Stimulated activated CD4-positive, alpha-beta T cell treated with anti-CD3 and anti-CD28 coated beads, Interleukin-4, amount 100 ng/mL, for 4 hours (primary cell): ENCODE data around the gene FAAH2.
"Not testable (repeated sequence)": the region's sequence is repeated elsewhere in the genome, so short reads cannot be mapped to it uniquely, and the experiment has no call there.

Source experiments
- DNase-seq, 2 experiments: peaks; one replicate each; pipeline ENCODE4 v3.0.0-alpha.2; 2020

FAAH2 gene

DNA sequence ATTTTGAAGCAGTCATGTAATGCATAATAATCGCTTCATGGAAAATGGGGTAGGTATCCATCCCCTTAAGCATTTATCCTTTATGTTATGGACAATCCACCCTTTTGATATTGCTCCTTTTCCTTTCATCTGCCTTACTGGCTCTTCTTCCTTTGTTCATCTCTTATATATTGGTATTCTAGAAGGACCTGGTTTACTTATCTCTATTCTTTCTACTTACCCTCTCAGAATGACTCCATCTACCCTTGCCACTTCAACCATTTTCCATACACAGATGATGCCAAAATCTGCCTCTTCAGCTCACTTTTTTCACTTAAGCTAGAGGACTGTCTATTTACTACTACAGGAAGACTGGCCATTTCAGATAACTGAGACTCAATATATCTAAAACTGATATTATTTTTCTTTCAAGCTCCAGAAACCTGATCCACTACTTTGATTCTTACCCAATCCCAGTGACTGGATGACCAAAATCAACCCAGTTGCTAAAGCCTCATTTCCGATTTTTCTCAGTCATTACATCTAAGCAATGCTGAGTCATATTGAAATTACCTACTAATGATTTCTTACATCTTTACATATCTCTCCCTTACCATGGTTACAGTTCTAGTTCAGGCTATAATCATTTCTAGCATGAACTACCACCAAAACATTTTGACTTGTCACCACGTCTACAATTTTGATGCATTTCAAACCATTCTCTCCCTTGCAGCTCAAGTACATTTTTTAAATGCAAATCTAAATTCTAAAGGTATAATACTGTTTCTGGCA, 93.7 kb downstream of the FAAH2 start:
- no peak for DNase-seq

DNA sequence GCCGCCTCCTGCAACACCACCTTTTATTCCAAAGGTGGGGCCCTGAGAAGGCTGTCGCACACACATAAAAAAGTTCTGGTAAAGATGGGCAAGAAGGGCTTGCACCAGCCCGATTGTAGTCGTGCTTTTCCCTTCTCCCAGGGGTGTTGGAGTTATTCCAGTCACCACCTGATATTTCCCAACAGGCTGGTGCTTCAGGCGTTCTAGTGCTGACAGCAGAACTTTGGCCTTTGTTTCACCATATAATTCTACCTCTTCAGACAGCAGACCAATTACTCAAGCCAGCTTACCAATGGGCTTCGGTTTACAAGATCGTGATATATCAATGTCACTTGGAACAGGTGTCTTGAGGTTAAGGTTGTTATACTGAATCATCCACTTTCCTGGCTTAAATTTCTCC, 107.7 kb downstream of the FAAH2 start:
- not testable (repeated sequence) for DNase-seq

GRCh38 chrX:57403191-57403590, 116.7 kb downstream of the FAAH2 start:
- not testable (repeated sequence) for DNase-seq

- DNase-seq, result no peak
Measured at GRCh38 chrX:57406149-57406548, 119.6 kb downstream of the FAAH2 start.

DNA sequence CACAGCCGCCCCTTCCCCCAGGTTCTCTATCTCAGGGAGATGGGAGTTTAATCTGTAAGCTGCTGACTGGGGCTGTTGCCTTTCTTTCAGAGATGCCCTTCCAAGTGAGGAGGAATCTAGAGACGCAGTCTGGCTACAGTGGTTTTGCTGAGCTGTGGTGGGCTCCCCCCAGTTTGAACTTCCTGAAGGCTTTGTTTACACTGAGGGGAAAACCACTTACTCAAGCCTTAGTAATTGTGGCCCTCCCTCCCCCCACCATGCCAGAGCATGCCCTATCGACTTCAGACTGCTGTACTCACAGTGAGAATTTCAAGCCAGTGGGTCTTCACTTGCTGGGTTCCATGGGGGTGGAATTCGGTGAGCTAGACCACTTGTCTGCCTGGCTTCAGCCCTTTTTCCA, 131.3 kb downstream of the FAAH2 start:
- DNase-seq, result no peak

DNA sequence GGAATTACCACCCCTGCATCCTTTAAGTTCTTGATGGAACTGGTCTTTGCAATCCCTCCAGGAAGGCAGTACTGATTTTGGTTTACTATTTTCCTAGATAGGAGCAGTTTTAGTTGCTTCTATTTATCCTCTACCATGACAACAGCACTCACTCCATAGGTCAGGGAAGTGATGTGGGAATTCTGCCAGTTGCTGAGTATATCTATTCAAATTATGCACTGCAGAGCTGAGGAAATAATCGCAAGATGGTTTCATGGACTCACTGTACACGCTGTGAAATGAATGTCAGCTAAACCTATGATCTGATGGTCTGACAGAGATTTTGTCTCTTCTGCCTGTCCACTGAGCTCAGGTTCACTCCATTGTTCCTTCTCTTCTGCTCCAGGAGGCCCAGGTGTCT, 135.8 kb downstream of the FAAH2 start:
- DNase-seq, result no peak

DNA sequence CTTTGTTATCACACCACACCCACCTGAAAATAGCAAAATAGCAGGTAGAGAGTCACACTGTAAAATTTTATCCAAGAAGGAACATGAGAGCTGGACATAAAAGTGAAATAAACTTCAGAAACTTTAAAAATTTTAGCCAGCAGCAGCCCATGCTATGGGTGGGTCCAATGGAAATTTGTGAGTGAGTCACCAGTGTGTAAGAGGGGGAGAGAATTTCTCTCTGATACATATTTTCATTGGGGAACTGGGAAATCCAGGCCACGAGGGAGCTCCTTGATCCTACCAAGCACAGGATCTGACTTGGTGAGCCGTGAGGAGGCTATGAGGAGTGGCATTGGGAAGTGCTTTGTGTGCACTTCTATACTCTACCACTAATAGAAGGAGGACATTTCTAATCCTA, 136.3 kb downstream of the FAAH2 start:
- DNase-seq, result no peak

GRCh38 chrX:57445076-57445475, 158.6 kb downstream of the FAAH2 start:
- no peak for DNase-seq

DNA sequence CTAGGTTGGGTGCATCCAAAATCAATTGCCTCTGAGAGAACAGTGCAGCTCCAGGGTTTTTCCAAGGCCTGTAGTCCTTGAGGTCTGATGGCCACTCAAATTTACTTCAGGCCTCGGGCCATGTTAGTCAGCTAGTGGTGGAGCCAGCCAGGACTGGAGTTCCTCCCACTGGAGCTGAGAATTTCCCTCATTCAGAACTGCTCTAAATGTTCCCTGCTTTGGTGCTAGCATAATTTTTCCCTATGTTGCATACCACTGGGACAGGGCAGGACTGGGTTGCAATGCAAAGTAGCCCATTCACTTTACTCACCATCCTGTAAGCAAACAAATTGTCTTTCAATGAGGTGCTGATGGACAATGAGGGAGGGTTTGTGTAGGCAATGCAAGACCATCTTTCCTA, 159.3 kb downstream of the FAAH2 start:
- DNase-seq, result no peak

- DNase-seq, result no peak
Measured at GRCh38 chrX:57447856-57448255, 161.3 kb downstream of the FAAH2 start.

DNA sequence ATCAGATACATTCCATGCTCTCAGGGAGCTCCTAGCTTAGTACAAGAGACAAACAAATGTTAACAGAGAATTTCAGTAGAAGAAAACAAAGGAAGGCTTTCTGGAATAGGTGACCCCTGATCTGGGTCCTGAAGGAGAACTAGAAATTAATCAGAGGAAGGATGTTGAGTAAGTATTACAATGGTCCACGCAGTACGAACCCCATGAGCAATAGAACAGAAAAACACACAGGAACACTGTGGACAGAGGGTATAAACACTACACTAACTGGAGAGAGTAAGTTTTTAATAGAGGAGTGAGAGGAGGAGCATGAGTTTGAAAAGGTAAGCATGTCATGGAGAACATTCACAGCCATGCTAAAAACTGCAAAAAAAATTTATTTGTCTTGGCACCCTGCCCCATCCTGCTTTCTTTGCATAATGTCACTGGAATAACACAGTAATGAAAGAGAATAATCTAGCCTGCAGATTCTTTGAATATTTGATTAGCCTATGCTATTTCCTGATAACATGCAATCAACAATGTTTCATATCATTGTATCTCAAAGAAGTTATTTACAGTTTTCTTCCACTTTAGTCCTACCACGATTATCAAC, 165.0 kb downstream of the FAAH2 start:
- no peak for DNase-seq

DNA sequence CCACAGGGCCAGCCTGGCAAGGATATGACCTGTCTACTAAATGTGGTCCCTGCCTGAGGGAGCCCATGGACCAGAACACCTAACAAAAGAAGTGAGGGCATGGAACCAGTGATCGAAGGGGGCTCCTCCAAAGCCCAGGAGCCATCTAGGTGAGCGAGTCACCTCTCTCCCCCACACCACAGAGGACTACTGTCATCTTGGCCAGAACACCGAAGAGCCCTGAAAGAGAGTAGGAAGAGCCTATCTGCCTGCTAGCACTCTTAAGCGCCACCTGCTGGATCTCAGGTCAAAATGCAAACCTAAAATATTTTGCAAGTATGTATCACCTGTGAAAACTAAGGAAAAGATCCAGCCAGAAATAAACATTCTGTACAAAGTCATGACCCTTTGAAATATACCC, 167.4 kb downstream of the FAAH2 start:
- DNase-seq, result no peak

DNA sequence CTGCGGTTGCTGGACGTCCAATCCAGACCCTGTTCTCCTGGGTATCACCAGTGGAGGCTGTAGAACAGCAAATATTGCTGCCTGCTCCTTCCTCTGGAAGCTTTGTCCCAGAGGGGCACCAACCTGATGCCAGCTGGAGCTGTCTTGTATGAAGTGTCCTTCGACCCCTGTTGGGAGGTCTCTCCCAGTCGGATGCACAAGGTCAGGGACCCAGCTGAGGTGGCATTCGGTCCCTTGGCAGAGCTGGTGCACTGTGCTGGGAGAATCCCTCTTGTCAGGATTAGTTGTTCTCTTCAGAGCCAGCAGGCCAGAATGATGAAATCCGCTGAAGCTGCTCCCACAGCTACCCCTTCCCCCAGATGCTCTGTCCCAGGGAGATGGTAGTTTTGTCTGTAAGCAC, 195.0 kb downstream of the FAAH2 start:
- no peak for DNase-seq

GRCh38 chrX:57516491-57516890, 230.0 kb downstream of the FAAH2 start:
- no peak for DNase-seq

DNA sequence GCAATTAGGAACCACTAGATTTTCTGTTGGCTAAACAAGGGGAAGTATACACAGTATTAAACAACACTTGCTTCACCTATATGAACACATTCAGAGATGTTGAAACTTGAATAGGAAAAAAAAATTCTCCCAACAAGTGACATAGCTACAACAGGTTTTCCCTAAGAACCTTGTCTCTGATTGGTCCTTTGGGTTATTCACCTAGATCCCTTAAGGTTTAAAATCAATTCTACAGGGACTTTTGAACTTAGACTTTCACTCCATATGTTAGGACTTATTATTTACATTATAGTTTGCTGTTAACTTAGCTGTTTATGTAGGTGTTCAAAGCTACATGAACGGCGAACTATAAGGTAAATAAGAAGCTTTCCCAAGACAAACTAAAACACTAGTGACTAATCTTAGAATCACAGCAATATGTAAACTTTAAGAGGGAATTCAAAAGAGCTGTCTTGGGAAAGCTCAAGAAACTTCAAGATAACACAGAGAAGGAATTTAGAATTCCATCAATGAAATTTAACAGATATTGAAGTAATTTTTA, 233.1 kb downstream of the FAAH2 start:
- no peak for DNase-seq

GRCh38 chrX:57528670-57529255, 242.3 kb downstream of the FAAH2 start:
- DNase-seq, result no peak
